Measurements from ENCODE around the gene GRHL3. TPM values are rescaled to one million over a fixed set of nuclear protein-coding genes. Genes with fewer than 3 reads are reported as not detected.
"Not testable (repeated sequence)": the region's sequence is repeated elsewhere in the genome, so short reads cannot be mapped to it uniquely, and the experiment has no call there.

The GRHL3 gene
- total RNA-seq, 4 donors from 2014 or later: not detected

DNA sequence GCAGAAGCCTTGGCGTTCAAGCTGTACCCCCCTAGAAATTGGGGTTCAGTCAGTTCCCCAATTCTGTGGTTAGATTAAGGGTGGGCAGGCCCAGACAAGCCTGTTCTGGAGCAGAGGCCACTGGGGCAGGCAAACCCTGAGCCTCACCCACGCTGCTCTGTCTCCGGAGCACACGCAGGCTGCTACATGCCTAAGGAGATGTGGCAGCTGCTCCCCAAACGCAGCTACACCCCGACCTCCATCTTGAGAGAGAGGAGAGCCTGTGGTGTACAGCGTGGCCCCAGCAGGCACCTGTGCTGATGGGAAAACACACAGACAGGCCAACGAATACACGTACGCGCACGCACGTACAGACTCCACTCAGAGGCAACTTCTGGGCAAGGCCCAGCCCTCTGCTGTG lies 33.9 kb upstream of the GRHL3 start:
- in situ Hi-C loops (cut with MboI; ENCODE audit: low pct_ligation_motif_present in 1 of 4, low pct_unique_long_range_greater_than_20kb in 1 of 4, low sequenced_read_pairs in 3 of 4): no loop called here
- 91% methylated on average over 13 of the region's 13 CpGs; no CpG with 5 or more reads in 1 of the 2 donors for WGBS, 2 donors (ENCODE audit: low coverage in 1 of 2)
- Histone ChIP-seq H3K36me3 (no peaks in the 10 kb centered on the region), H3K27ac (no peak overlapping the region), H3K27me3 (no peaks in the 10 kb centered on the region), H3K4me1 (peaks cover 0 to 9% (median 3%) of the 10 kb centered on the region in 4 donors), H3K4me3 (no peak overlapping the region), H3K9me3 (no peaks in the 10 kb centered on the region)
- no peak for DNase-seq
- no peak for TF ChIP-seq EP300 (IDR thresholded peaks at IDR 0.05; ENCODE audit: low read depth)
- TF ChIP-seq POLR2A (IDR thresholded peaks at IDR 0.05): no peak
- TF ChIP-seq POLR2AphosphoS5 (IDR thresholded peaks at IDR 0.05): no peak
- TF ChIP-seq, protein P1, sequence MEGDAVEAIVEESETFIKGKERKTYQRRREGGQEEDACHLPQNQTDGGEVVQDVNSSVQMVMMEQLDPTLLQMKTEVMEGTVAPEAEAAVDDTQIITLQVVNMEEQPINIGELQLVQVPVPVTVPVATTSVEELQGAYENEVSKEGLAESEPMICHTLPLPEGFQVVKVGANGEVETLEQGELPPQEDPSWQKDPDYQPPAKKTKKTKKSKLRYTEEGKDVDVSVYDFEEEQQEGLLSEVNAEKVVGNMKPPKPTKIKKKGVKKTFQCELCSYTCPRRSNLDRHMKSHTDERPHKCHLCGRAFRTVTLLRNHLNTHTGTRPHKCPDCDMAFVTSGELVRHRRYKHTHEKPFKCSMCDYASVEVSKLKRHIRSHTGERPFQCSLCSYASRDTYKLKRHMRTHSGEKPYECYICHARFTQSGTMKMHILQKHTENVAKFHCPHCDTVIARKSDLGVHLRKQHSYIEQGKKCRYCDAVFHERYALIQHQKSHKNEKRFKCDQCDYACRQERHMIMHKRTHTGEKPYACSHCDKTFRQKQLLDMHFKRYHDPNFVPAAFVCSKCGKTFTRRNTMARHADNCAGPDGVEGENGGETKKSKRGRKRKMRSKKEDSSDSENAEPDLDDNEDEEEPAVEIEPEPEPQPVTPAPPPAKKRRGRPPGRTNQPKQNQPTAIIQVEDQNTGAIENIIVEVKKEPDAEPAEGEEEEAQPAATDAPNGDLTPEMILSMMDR (IDR thresholded peaks at IDR 0.05): no peak
- intact Hi-C loops (cut with DNase I; ENCODE audit: low total_unique reads): no loop called here

DNA sequence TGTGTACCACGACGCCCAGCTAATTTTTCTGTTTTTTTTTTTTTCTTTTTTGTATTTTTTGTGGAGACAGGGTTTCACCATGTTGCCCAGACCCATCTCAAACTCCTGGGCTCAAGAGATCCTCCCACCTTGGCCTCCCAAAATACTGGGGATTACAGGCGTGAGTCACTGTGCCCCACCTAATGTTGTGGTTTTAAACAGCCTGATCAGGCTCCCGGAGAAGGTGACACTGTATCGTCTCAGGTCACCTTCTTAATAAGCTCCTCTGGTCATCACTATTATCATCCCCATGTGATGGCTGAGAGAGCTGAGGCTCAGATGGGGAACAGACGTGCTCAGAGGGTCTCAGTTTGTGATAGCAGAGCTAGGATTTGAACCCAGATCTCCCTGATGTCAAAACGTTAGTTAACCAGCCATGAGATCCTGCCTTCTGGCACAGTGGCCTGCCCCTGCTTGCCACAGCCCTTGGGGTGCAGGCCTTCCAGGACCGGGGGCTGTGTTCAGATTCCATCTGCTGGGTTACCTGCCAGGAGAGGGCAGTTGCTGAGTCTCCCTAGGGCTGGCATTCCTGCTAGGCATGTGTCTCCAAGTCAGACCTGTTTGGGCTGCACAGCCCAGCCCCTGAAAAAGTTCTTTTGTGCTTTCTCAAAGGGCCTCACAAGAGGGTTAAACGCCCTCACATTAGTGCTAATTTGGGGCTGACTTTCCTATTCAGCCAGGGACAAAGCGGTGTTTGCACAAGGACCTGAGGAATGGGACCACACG lies 32.7 kb upstream of the GRHL3 start:
- Histone ChIP-seq H3K27me3 (no peaks in the 10 kb centered on the region), H3K4me3 (no peak overlapping the region), H3K9me3 (no peaks in the 10 kb centered on the region), H3K36me3 (no peaks in the 10 kb centered on the region), H3K4me1 (peaks cover 0 to 12% (median 3%) of the 10 kb centered on the region in 4 donors), H3K27ac (no peak overlapping the region)
- TF ChIP-seq POLR2AphosphoS5 (IDR thresholded peaks at IDR 0.05) (no peak), EP300 (IDR thresholded peaks at IDR 0.05; ENCODE audit: low read depth) (no peak), POLR2A (IDR thresholded peaks at IDR 0.05) (no peak)
- TF ChIP-seq, protein P1 (IDR thresholded peaks at IDR 0.05): no peak
- intact Hi-C loops (cut with DNase I; ENCODE audit: low total_unique reads): no loop called here
- in situ Hi-C loops (cut with MboI; ENCODE audit: low pct_ligation_motif_present in 1 of 4, low pct_unique_long_range_greater_than_20kb in 1 of 4, low sequenced_read_pairs in 3 of 4): no loop called here
- WGBS, 2 donors (ENCODE audit: low coverage in 1 of 2): 84 to 86% methylated on average over 3 to 11 of the region's 11 CpGs
- no peak for DNase-seq

DNA sequence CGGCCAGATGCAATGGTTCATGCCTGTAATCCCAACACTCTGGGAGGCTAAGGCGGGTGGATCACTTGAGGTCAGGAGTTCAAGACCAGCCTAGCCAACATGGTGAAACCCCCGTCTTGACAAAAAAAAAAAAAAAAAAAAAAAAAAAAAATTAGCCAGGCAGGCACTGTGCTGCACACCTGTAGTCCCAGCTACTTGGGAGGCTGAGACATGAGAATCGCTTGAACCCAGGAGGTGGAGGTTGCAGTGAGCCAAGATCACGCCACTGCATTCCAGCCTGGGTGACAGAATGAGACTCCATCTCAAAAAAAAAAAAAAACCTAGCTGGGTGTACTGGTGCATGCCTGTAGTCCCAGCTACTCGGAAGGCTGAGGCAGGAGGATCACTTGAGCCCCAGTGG lies 31.4 kb upstream of the GRHL3 start:
- H3K4me3 ChIP-seq; H3K36me3 ChIP-seq; H3K27ac ChIP-seq; in situ Hi-C loops (cut with MboI; ENCODE audit: low pct_ligation_motif_present in 1 of 4, low pct_unique_long_range_greater_than_20kb in 1 of 4, low sequenced_read_pairs in 3 of 4); H3K9me3 ChIP-seq; intact Hi-C loops (cut with DNase I; ENCODE audit: low total_unique reads); DNase-seq; H3K27me3 ChIP-seq: not testable (repeated sequence)
- H3K4me1 ChIP-seq: peaks cover 0 to 12% (median 3%) of the 10 kb centered on the region in 4 donors
- WGBS, 2 donors (ENCODE audit: low coverage in 1 of 2): 88 to 98% methylated on average over 6 of the region's 6 CpGs

DNA sequence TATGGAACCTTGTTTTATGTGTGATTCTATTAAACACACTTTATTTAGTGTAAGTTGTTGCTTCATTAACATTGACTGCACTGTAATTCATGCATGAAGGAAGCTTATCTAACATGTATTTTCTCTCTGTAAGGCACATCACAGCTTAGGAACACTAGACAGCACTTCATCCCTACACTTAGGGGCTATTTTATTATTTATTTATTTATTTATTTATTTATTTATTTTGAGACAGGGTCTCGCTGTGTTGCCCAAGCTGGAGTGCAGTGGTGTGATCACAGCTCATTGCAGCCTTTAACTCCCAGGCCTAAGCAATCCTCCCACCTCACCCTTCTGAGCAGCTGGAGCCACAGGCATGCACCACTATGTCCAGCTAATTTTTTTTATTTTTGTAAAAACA lies 30.7 kb upstream of the GRHL3 start:
- H3K4me1 ChIP-seq: peaks cover 0 to 12% (median 1%) of the 10 kb centered on the region in 4 donors
- in situ Hi-C loops (cut with MboI; ENCODE audit: low pct_ligation_motif_present in 1 of 4, low pct_unique_long_range_greater_than_20kb in 1 of 4, low sequenced_read_pairs in 3 of 4) (no loop called here), intact Hi-C loops (cut with DNase I; ENCODE audit: low total_unique reads) (no loop called here)
- DNase-seq: no peak
- H3K27me3 ChIP-seq: no peaks in the 10 kb centered on the region
- H3K9me3 ChIP-seq: no peaks in the 10 kb centered on the region
- WGBS, 2 donors (ENCODE audit: low coverage in 1 of 2): 90 to 96% methylated on average over 1 of the region's 1 CpG
- H3K27ac ChIP-seq: no peak overlapping the region
- H3K36me3 ChIP-seq: no peaks in the 10 kb centered on the region
- TF ChIP-seq, protein P1 (IDR thresholded peaks at IDR 0.05): no peak
- TF ChIP-seq POLR2AphosphoS5 (IDR thresholded peaks at IDR 0.05): no peak
- TF ChIP-seq EP300 (IDR thresholded peaks at IDR 0.05; ENCODE audit: low read depth): no peak
- no peak for TF ChIP-seq POLR2A (IDR thresholded peaks at IDR 0.05)
- H3K4me3 ChIP-seq: no peak overlapping the region

Measured in transverse colon (tissue), 4 donors.